ENCODE data around the gene PDZRN4.

PDZRN4 gene

DNA sequence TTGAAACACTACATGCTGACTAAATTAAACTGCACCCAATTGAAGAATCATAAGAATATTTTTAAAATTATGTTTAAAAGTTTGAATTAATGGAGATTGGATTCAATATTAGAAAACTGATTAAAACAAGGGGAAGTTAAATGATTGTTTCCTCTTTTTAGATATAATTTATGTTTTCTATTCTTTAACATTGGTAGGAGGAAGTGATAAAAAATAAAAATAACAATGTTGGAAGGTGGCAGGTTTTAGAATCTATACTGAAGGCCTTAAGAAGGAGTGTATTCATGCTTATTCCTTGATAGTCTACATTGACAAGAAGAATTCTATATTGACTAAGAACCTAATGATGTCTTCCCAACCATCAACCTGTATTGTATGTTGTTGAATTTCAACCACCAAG, 168.1 kb downstream of the PDZRN4 start:
- no peak for DNase-seq (ENCODE audit: low read depth, low spot score)

DNA sequence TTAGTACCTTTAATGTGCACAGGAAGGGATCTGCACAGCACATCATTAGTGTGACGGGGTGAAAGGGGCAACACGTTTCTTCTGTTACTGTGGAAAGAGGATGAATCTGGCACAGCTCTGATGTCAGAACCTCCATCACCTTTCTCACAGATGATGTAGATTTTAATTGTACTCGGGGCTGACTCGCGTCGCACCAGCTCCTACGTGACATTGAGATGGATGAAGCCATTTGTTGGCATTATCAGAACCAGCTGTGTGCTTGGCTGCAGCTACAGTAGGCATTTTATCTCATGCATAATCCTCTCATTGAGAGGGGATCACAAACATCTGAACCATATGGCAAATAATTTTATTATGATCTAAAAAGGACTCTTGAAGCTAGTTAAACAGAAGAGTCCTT, 173.6 kb downstream of the PDZRN4 start:
- no peak for DNase-seq (ENCODE audit: low read depth, low spot score)

DNA sequence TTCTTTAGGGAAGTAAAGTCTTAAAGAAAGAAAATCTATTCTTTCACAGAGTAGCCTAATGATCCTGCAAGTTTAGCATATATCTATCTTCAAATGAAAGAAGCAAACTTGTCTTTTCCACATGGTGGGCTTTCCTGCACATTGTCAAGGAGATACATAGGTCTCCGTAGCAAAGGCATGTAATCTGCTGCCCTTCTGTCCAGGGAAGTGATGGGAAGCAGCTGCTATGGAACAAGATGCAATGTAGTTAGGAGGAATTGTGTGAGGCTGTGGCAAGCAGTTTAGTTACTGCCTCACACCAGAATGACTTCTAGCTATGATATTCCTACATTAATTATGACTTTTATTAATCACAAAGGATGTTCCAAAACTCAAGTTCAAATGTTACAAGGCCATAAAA, 174.4 kb downstream of the PDZRN4 start:
- no peak for DNase-seq (ENCODE audit: low read depth, low spot score)

DNA sequence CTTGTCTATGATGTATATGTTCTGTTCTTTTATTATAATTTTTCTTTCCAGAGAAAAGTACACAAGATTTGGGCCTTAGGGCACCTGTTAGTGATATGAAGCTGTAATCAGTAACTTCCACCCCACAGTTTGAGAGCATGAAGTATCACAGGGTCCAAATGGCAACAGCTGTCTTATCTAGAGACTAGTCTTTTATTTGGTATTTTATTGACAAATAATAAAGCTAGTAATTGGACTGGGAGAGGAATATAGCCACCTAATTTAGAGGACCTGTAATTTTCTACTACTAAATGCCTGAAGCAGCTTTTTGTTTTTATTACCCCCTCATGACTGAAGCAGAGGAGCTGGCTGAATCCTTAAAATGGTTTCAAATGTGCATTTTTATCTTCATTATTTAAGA, 174.8 kb downstream of the PDZRN4 start:
- no peak for DNase-seq (ENCODE audit: low read depth, low spot score)

DNA sequence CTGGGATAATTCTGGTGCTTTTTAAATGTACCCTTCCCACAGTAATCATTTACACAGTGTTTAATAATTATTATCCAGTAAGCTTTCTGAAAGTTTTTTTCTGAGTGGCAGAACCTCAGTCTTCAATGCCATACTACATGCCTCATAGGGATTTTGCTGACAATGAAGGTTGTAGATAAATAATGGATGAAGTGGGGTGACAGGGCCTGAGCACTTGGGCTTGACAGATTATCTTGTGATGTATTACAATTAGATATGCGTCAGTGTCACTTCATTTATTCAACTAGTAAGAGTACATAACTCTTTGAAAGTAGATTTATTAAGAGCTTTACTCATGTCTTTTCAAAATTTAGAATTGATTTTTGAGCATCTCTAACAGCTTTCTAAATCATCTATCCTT, 176.1 kb downstream of the PDZRN4 start:
- DNase-seq (ENCODE audit: low read depth, low spot score), result no peak

DNA sequence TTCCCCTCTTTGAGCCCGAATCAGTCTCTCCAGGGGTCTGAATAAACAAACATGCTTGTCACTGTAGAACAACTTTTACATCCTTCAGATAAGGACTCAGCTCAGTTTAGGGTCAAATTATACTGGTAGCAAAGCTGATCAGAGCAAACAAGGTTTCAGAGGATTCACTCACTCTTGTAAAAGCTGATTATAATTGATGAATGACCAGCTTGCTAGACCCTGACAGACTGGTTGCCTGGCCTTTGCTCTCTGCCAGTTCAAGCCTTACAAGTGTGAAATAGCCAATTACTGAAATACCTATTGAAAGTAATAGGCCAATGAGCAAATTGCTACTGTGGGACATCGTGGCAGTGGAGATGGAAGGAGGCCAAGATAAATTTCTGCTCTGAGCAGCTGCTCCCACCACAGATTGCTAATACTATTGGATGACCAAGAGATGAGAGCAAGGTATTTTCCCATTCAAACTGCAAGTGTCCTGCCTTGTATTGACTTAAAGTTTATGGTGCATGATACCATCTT, 177.6 kb downstream of the PDZRN4 start:
- no peak for DNase-seq (ENCODE audit: low read depth, low spot score)

DNA sequence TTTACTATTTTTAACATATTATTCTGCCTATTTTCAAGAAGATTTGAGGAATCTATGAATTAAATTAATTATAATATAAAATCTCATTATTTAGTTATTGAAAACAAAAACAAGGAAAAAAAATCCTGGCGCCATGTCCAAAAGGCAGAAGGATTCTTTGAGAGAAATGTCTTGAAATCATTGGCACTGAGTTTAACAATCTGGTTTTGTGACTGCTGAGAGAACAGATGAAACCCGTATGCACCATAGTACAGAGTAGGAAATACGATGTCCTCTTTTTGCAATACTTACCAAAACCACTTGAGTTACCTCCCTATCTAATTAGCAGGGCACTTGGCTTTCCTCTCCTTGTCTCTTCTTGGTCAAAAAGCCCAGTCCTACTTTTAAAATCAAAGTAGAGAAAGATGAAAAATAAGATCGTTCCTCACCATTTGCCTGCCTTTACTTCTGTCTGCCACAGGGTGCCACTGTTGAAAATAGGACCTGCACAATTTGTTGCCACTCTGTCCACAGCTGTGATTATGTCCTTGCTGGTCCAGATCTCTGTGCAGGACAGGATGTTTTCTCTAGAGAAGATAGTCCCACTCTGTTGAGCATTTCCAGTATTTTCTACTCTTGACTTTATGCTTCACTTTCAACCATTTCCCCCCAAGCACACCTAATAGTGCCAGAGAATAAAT, 179.7 kb downstream of the PDZRN4 start:
- DNase-seq (ENCODE audit: low read depth, low spot score), result no peak

DNA sequence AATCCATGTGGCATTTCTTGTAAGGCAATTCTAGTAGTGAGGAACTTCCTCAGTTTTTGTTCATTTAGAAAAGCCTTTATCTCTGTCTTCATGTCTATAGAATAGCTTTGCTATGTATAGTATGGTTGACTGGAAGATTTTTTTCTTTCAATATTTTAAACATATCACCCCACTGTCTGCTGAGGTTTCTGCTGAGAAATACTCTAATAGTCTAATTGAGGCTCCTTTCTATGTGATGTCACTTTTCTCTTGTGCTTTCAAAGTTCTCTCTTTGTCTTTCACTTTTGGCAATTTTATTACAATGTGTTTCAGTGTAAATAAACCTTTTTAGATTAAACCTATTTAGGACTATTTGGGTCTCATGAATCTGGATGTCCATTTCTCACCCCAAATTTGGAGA, 192.8 kb downstream of the PDZRN4 start:
- no peak for DNase-seq (ENCODE audit: low read depth, low spot score)

DNA sequence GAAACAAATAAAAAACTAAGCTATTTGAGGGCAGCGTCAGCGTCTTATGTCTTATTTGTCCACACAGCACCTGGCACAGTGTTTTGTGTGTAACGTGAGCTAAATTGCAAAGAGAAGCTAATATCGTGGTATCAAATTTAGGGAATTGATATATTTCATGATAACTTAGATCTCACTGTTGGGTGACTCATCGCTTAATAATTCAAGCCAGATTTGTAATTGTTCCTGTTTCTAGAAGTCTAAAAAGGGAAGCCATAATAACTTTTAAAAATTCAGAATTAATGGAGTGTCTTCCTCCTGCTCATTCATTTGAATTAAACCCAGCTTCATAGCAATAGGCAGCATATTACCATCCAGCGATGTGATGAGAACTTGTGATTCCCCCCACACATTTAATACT, 214.7 kb downstream of the PDZRN4 start:
- DNase-seq (ENCODE audit: low read depth, low spot score), result no peak

DNA sequence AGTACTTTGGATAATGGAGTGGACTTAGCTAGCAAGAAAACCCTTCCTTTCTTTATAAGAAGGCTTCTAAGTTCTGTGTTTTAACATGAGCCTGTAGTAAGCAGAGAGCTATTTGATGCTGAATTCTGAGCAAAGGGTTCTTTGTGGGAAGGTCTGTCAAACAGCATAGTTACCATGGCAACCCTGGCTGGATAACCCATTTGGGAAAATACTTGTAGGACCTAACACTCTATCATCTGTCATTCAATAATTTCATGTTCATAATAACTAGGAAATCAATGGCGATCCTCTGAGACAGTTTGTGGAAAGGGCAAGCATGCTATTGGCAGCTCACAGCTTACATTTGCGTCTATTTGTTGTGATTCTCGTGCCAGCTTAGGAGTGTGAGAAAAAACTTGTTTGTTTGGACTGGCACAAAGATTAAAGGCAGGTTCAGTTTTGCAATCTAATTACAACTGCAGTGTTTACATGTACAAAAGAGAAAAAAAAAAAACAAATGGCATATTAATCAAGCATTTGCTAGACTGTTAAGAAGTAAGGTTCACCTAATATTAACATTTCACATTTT, 219.2 kb downstream of the PDZRN4 start:
- no peak for DNase-seq (ENCODE audit: low read depth, low spot score)

DNA sequence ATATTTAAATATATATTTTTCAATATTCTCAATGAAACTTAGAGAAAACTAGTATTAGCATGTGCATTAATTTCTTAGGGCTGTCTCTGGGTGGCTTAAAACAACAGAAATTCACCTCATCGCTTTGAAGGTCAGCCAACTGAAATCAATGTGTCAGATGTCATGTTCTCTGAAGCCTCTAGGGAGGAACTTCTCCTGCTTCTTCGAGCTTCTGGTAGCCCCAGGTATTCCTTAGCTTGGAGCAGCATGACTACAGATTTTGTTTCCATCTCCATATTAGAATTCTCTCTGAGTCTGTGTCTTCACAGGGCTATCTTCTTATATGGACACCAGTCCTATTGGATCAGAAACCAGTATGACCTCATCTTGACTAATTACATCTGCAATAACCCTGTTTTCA, 221.5 kb downstream of the PDZRN4 start:
- DNase-seq (ENCODE audit: low read depth, low spot score), result no peak

DNA sequence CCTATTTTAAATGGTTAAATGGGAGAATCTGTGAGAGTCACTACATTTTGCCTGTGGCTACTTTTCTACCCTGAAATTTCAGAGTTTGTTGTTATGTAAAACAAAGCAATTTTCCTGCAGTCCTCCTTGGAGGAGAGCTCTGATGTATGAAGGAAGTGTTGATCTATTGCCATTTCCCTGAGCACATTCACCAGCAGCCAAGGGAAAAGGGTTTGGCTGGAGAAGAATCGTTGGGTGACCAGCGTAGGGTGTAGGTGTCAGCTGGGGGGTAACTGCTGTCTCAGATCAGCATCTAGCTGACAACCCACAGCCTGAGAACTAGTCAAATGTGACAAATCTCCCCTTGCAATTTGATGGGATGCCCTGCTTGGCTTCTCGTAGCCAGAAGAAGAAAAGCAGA, 230.5 kb downstream of the PDZRN4 start:
- DNase-seq (ENCODE audit: low read depth, low spot score), result no peak

DNA sequence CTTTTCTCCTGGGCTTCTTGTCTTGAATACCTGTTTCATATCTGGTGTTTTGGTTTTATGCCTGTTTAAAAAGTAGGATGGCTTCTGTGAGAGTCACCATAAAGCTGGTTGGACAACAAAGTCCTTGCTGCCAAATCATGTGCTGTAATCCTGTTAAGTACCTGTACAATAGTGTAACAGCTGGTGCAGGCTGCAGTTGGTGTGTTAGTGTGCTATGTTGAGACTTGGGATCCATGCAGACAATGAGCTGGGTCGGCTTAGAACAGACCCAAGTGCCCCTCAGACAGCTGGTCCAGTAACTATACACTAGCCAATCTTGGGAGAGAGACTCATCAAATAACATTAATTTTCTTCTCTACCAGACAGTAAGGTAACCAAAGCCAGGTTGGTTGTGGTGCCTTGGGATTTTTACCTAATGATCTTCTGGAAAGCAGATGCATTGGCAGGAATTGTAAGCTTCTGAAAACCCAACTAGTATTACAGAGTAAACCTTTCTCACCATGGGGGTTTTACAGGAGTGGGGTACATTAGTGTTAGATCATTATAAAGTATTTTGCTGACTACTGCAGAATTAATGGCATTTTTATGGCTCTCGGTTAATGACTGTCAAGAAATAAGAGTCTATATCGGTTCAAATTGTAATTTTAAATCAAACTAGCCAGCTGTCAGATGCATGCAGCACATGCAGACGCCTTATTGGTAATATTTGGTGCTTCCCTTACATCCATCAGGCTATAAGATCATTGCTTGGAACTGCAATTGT, 231.2 kb downstream of the PDZRN4 start:
- DNase-seq (ENCODE audit: low read depth, low spot score), result no peak

DNA sequence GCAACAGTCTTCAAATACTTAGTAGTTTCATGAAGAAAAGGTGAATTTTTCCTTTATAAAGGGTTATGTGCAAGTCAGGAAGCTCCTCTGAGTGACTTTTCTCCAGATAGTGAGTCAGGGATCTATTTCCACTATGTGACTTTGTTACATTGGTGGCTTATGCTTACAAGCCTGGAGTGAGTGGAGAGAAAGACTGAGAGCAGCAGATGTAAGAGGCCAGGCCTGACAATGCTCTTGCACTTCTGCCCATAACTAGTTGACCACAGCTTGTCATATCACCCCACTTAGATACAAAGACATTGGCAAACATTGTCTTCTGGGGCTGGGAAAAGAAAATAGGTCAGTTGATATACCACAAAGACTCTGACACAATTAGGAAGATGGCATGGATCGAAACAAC, 236.5 kb downstream of the PDZRN4 start:
- DNase-seq (ENCODE audit: low read depth, low spot score), result no peak

DNA sequence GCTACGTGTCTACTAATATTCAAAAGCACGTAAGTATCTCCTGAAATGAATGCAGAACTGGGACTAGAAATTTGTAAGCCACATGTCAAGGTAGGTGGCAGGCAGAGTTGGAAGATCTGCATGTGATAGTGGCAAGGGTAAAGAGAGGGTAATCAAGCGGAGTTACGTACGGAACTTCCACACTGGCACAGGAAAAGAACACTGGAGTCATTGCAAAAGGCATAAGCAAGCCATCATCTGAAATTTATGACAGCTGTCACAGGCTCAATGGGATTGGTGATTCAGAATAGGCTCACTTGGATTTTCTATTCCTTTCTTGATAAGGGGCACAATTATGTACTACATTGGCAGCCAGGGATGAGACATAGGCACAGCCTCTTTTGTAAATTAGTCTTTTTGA, 245.3 kb downstream of the PDZRN4 start:
- DNase-seq (ENCODE audit: low read depth, low spot score), result no peak

DNA sequence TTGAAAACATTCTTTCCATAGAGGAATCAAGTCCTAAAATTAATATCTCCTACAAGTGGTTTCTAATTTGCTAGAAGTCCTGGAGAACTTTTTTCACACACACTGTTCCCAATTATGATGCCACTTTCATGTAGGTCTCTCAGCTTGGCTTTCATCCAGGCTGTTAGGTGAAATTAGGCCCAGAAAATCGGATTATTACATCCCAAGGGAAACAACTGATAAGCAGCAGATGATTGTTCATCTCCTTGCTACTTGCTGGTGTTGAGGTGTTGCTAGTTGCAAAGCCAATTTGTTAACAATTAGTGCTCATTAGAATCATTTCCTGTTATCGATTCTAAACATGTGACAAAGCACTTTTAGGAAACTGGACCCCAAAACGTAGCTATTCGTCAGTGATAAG, 248.0 kb downstream of the PDZRN4 start:
- no peak for DNase-seq (ENCODE audit: low read depth, low spot score)

DNA sequence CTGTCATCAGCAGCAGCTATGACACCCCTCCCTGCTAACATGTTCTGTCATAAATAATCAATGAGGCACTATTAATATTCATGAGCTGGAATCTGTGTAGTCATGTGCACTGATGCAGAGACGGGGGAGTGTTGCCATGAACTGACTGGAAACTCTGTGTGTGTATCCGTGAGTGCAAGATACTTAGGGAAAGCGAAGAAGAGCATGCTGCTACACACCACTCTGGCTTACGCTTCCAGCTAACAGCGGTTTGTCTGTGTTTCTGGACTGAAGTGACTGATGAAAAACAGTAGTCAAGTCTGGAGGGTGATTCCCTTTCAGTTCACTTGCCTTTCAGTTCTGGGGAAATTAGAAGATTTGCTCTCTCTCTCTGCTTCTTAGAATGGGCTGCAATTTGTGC, 249.4 kb downstream of the PDZRN4 start:
- no peak for DNase-seq (ENCODE audit: low read depth, low spot score)

DNA sequence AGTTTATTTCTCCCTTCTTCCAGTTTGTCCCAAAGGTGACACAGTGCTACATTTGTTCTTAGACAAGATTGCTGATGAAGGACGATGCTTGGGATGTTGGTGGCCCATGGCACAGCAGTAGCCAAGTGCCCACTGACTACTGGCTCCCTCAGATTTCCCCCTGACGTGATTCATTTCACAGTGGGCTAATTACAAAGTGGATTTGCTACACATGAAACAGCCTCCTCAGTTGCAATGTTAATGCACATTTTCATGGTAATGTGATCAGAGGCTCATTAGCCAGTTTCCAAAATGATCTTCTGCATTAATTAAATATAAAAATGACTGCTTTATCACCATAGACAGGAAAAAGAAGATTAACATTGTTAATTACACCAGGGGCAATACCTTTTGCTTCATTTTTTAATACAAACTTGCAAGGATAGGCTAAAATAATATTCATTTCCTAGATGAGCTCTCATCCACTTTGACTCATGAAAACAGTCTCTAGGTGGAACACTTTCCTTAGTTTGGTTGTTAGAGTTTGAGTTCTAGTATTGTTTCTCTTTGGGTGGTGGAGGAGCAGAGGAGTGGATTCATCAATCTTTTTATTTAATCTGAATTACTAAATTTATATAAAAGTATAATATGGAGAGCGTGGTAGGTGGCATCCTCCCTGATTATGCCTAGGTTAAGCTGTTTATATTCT, 250.9 kb downstream of the PDZRN4 start:
- no peak for DNase-seq (ENCODE audit: low read depth, low spot score)

DNA sequence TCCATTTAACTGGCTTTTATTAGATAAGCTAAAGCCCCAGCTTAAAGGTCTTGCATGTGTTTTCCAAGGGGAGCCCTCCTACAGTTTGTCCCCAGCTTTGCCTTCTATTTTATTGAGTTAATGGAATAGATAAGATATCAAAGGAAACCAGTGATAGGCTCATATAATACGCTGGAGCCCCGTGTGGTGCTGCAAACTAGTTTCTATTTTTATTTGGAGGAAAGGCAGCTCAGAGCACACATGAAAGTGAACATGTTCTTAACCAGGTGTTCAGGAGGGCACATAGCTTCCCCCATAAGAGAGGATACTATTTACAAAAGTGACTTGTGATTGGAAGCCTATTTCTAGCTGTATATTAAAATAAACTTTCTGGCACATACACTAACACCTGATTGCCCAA, 251.7 kb downstream of the PDZRN4 start:
- DNase-seq (ENCODE audit: low read depth, low spot score), result no peak

DNA sequence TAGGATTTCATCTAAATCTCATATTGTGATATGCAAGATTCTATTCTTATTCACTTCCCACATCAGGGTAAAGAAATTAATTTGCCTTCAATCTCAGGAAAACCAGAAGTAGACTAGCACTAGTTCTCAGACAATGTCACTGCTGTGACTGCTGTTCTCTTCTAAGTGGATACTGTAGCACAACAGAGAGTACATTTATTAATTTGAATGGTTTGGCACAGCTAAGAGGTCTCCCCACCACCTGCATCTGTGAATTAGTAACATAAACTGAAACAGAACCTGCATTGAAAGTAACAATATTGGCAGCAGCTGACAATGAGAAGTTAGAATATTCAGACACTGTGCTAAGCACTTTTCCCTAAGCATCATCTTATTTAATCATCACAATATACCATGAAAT, 253.1 kb downstream of the PDZRN4 start:
- DNase-seq (ENCODE audit: low read depth, low spot score), result no peak

DNA sequence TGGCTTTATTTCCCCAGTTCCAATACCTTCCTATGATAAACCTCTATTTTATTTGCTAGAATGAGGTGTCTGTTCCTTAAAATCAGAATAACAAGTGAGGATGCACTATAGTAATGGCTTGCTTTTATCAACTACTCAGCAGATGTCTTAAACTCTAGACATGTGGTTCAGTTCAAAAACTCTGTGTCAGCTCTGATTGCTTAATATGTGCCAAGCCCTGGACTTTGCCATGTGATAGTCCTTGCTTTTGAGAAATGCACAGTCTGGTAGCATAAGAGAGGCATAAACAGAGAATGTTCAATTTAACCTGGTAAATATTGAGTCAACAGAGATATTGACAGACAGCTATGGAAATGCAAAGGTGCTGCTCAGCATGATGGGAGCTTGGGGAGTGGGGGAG, 254.8 kb downstream of the PDZRN4 start:
- DNase-seq (ENCODE audit: low read depth, low spot score), result no peak

DNA sequence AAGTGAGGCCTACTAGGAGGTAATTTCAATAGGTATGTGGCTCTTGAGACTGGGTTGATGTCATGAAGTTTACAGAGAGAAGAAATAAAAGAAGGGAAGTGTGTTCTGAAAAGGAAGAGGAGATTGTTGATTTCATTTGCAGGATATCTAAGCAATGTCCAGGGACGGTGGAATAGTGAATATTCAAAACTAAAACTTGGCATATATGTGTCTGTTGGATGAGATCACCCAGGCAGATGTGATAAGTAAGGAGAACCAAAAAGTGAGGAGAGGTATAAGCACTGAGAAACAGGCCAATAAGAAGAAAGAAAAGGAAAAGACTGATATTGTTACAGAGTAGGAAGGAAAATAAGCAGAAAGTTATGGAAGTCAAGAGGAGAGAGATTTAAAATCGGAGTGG, 255.6 kb downstream of the PDZRN4 start:
- no peak for DNase-seq (ENCODE audit: low read depth, low spot score)
